HL-60 (cell line): ENCODE results near the gene TRUB2.

Experiments used
- DNase-seq, 2 experiments: peaks; one replicate each; pipeline ENCODE4 v3.0.0-alpha.2; 2010 to 2020; ENCODE audit warnings: low read depth in 1 of 2, low spot score in 1 of 2
- H3K27ac ChIP-seq: fragments of 250-450 bp; sonication (Bioruptor Pico); replicated peaks from 2 replicates; pipeline ENCODE4 v1.5.1; 2020; ENCODE audit warnings: mild to moderate bottlenecking, moderate library complexity
- H3K27me3 ChIP-seq: fragments of 250-450 bp; sonication (Bioruptor Pico); 2 replicates; pipeline ENCODE4 v1.5.1; 2021; ENCODE audit warnings: mild to moderate bottlenecking, moderate library complexity; ENCODE audit not compliant: insufficient read depth, poor library complexity, severe bottlenecking
- H3K4me3 ChIP-seq: replicated peaks from 2 replicates; pipeline ENCODE4 v1.5.1; 2011; ENCODE audit warnings: mild to moderate bottlenecking, control low read depth, low read length; ENCODE audit not compliant: insufficient read depth
- GABPA ChIP-seq: IDR thresholded peaks from 2 replicates; pipeline ENCODE4 v1.6.1; 2012; ENCODE audit warnings: low read depth
- POLR2AphosphoS5 ChIP-seq: IDR thresholded peaks from 2 replicates; pipeline ENCODE4 v1.6.1; 2012; ENCODE audit warnings: low read depth
- SPI1 ChIP-seq: IDR thresholded peaks from 2 replicates; pipeline ENCODE4 v1.6.1; 2012; ENCODE audit warnings: low read depth, mild to moderate bottlenecking, borderline replicate concordance
- TF ChIP-seq, protein P1 (sequence below): IDR thresholded peaks from one replicate; pipeline ENCODE4 v1.5.1; 2011; ENCODE audit warnings: low read length, control low read depth, inconsistent platforms; ENCODE audit not compliant: insufficient read depth
- TF ChIP-seq, protein P2 (sequence below): IDR thresholded peaks from 2 replicates; pipeline ENCODE4 v1.6.1; 2012; ENCODE audit warnings: low read depth; ENCODE audit not compliant: insufficient replicate concordance

TRUB2 gene

DNA sequence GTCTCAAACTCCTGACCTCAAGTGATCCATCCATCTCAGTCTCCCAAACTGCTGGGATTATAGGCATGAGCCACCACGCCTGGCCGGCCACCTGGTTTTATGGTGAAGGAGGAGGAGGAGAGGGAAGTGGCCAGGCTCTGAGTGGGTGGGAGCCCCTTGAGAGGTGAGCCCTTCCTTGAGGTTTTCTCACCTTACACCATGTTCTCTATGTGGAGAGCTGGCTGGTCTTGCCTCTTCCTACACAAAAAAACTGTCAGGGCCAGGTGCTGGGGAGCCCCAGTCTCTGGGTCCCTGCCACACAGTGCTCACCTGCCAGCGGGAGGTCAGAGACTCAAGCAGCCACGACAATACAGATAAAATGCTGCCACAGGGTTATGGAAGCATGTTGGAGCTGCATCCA, 28.1 kb downstream of the TRUB2 start:
- Histone ChIP-seq H3K27ac (no peak overlapping the region), H3K4me3 (no peak overlapping the region), H3K27me3 (no peaks in the 10 kb centered on the region)
- no peak for TF ChIP-seq POLR2AphosphoS5
- no peak for TF ChIP-seq SPI1
- no peak for TF ChIP-seq GABPA
- TF ChIP-seq, protein P1, sequence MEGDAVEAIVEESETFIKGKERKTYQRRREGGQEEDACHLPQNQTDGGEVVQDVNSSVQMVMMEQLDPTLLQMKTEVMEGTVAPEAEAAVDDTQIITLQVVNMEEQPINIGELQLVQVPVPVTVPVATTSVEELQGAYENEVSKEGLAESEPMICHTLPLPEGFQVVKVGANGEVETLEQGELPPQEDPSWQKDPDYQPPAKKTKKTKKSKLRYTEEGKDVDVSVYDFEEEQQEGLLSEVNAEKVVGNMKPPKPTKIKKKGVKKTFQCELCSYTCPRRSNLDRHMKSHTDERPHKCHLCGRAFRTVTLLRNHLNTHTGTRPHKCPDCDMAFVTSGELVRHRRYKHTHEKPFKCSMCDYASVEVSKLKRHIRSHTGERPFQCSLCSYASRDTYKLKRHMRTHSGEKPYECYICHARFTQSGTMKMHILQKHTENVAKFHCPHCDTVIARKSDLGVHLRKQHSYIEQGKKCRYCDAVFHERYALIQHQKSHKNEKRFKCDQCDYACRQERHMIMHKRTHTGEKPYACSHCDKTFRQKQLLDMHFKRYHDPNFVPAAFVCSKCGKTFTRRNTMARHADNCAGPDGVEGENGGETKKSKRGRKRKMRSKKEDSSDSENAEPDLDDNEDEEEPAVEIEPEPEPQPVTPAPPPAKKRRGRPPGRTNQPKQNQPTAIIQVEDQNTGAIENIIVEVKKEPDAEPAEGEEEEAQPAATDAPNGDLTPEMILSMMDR, result no peak
- TF ChIP-seq, protein P2, sequence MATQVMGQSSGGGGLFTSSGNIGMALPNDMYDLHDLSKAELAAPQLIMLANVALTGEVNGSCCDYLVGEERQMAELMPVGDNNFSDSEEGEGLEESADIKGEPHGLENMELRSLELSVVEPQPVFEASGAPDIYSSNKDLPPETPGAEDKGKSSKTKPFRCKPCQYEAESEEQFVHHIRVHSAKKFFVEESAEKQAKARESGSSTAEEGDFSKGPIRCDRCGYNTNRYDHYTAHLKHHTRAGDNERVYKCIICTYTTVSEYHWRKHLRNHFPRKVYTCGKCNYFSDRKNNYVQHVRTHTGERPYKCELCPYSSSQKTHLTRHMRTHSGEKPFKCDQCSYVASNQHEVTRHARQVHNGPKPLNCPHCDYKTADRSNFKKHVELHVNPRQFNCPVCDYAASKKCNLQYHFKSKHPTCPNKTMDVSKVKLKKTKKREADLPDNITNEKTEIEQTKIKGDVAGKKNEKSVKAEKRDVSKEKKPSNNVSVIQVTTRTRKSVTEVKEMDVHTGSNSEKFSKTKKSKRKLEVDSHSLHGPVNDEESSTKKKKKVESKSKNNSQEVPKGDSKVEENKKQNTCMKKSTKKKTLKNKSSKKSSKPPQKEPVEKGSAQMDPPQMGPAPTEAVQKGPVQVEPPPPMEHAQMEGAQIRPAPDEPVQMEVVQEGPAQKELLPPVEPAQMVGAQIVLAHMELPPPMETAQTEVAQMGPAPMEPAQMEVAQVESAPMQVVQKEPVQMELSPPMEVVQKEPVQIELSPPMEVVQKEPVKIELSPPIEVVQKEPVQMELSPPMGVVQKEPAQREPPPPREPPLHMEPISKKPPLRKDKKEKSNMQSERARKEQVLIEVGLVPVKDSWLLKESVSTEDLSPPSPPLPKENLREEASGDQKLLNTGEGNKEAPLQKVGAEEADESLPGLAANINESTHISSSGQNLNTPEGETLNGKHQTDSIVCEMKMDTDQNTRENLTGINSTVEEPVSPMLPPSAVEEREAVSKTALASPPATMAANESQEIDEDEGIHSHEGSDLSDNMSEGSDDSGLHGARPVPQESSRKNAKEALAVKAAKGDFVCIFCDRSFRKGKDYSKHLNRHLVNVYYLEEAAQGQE, result no peak
- no peak for DNase-seq

DNA sequence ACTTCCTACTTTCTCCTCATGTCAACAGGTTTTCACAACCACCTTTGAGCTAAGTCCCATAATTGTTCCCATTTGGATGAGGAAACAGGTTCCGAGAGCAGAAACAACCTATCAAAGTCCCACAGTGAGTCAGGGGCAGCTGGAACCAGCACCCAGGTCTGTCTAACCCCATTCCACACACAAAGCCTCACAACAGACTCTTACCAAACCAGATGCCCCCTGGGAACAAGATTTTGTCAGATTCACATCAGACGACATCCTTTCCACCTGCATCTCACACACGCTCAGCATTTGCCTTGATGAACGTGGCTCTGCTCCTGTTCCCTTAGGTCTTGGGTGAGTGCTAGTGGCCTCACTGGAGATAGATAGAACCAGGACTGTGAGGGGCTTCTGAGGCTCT, 29.2 kb downstream of the TRUB2 start:
- Histone ChIP-seq H3K27ac (no peak overlapping the region), H3K27me3 (no peaks in the 10 kb centered on the region)

DNA sequence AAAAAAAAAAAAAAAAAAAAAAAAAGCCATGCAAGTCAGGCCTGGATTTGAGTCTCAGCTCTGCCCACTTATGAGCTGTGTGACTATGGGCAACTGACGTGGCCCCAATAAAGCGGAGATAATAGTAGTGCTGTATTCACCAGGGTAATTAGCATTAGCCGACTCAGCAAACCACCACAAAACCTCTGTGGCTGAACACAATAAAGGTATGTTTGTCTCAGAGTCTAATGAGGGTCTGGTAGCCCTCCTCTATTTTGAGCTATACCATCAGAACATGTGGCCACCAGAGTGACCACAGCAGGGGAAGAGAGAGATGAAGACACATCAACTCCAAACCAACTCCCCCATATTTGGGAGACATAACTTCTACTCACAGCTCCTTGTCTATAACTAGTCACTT, 30.2 kb downstream of the TRUB2 start:
- no peak for DNase-seq
- no peak overlapping the region for H3K4me3 ChIP-seq
- H3K27me3 ChIP-seq, result no peaks in the 10 kb centered on the region
- no peak for TF ChIP-seq POLR2AphosphoS5
- no peak for TF ChIP-seq GABPA
- TF ChIP-seq SPI1, result no peak
- TF ChIP-seq, protein P1, result no peak
- TF ChIP-seq, protein P2, result no peak
- H3K27ac ChIP-seq, result no peak overlapping the region

More for the DNA sequence above, 29.2 kb downstream of the TRUB2 start:
- TF ChIP-seq POLR2AphosphoS5 (no peak), SPI1 (no peak), GABPA (no peak)
- TF ChIP-seq, protein P1, result no peak
- TF ChIP-seq, protein P2, result no peak
- H3K4me3 ChIP-seq, result no peak overlapping the region
- DNase-seq, result no peak
